Activated CD8-positive, alpha-beta memory T cell treated with anti-CD3 and anti-CD28 coated beads, Interleukin-2, amount 50 U/mL, for 48 hours (primary cell): ENCODE results near the gene EXOC4.

Experiments used
- DNase-seq: peaks from one replicate; pipeline ENCODE4 v3.0.0-alpha.2; 2020

The EXOC4 gene

DNA sequence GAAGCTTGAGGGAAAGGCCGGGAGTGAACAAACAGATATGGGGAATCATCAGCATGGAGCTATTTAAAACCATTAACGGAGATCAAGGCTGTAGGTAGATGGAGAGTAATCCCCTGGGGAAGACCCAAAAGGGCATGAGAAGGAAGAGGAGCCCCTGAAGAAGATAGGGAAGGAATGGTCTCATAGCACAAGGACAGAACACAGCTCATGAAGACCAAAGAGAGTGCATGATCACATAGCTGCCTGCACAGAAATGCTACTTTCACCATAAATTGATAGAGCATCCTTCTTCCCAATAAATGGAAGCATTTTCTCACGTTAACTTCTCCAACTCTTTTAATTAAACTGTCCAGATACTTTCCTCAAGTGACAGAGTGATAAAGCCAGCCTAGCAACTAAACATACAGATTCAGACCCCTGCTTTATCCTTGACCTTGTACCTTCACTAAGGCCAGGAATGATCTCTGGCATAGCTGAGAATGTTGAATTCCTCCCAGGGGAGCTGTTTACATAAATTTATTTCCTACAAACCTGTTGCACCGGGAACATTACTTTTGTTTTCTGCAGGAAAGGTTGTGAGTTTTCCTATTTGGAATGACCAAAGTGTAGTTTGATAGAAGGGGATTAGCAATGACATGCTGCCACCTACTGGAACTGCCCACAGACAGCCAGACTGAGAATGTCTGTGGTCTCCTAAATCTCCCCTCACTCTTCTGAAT, 763.5 kb downstream of the EXOC4 start:
- no peak for DNase-seq

DNA sequence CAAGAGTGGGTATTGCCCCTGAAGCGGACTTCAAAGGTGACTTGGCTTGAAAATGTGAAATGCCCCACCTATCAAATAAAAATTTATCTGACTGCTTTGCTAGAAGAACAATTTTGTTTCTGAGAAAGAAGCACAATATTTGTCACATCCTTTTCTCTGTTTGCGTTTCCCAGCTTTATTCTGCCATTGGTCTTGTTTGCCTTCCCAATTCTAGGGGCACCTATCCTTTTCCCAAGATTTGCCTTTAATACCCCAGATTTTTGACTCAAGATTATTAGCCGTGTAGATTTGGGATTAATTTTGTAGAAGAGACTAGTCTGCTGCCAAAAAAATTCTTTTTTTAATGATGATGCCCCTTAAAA, 764.0 kb downstream of the EXOC4 start:
- DNase-seq: no peak

DNA sequence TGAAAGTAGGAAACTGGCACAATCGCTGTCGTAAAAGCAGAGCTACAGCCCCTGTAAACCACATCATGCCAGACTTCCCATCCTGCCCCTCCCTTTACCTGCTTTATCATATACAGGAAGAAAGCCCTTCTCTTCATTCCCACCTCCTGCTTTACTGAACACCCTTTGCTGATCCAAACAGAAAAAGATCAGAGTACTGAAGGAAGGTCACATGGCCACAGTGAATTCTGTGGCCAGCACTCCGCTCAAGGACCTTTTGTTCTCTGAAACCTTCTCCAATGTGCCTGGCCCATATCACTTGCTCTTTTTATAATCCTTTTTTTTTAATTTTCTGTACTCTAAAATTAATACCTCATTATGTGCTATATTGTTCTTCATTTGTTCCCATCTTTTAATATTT, 765.4 kb downstream of the EXOC4 start:
- no peak for DNase-seq

DNA sequence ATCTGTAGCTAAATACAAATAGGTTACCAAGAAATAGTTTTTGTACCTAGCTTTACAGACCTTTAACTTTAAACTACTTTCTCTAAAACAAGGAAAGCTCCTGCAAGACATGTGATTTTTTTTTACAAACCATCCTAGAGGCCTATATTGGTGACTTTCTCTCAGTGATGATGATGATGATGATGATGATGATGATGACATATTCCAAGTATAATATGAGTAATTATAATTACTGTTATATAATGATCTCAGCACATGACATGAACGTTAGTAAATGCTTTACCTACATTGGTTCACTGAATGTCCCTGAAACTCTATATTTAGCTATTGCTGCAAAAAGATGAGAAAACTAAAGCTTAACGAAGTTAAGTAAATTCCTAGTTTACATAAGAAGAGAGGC, 766.4 kb downstream of the EXOC4 start:
- DNase-seq: no peak

DNA sequence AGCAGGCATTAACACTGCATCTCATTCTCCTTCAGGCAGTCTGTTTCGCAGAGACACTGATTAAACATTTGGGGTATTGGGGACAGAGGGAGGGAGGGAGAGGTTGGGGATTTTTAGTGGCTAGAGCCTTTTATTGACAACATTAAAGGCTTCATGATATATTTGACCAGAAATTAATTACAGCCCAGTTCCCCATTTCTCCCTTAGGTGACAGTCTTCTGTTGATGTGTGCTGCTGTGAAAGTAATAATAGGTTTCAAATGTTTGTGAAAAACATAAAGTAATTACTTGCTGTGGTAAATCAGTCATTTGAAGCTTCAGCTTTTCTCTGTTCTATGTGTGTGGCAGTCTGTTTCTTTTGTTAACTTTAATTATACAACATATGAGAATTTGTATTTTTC, 769.0 kb downstream of the EXOC4 start:
- DNase-seq: no peak

DNA sequence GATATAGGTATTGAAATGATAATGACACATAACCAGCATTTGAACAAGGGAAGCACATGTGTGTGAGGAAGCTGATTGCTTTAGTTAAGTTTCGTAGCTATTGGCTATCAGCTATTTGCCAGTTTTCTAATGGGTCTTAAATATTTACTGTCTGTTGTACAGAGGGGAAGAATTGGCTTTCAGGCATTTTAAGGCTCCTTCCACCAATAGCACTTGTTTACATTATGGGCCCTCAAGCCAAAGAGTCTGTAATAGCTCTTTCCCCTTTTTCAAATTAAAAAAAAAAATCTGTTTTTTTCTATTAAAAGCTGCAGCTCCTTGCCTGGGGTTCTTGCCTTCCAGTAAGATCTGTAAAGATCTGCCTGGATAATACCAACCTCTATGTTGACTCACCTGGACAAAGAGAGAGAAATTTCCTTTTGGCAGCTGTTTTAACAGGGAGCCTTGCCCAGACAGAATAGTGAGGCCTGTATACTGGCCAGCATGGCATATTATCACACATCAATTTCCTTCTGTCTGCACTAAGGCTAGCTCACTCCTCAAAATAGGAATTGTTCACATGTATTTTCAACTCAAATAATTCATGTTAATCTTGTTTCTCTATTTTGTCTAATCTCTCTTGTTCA, 769.5 kb downstream of the EXOC4 start:
- no peak for DNase-seq

DNA sequence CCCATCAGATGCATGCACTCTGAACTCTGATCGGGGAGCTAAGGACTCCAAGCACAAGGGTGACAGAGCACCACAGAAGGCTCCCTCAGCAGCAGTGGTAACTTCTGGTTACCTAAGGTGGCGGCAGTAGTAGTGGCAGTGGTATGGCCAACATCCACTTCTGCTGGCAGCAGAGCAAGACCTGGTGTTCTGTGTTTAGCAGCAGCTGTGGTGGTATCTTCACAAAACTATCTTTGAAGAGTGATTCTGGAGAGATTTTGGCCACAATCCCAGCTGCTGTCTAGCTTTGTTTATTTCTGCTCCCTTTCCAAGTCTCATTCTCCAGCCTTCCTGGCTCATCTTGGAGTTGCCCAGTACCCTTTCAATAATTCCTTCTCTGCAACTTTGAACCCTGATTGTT, 771.9 kb downstream of the EXOC4 start:
- DNase-seq: no peak

DNA sequence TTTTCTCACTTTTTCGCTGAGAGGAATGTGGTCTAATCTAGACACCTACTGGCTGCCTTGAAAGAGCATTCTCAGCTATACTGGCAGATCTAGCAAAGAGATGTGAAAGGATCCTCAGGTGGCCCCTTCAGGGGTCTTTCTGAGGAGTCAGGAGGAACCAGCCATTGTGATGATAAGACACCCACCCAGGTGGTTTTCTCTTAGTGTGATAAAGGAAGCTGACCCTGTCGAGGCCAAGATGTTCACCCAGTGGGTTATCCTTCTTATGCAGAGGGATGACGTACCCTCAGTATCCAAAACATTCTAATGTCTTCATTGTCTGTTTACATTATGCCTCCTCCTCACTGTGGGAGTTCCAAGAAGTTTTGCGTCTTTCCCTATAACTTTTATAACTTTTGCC, 776.0 kb downstream of the EXOC4 start:
- no peak for DNase-seq

DNA sequence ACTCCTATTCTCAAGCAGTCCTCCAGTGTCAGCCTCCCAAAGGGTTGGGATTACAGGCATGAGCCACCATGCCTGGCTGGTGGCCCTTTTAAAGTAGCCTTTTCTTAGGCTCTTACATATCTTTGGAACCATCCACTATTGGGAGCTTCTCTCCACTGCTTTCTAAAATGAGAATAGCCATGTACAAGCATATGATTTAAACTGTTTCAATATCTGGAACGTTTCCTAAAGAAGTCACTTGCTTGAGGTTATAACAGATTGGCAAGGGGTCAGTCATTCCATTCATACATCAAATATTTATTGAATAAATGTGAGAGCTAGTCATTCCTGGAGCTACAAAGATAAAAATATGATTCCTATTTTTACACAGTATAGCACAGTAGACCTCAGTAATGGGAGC, 776.9 kb downstream of the EXOC4 start:
- DNase-seq: no peak

DNA sequence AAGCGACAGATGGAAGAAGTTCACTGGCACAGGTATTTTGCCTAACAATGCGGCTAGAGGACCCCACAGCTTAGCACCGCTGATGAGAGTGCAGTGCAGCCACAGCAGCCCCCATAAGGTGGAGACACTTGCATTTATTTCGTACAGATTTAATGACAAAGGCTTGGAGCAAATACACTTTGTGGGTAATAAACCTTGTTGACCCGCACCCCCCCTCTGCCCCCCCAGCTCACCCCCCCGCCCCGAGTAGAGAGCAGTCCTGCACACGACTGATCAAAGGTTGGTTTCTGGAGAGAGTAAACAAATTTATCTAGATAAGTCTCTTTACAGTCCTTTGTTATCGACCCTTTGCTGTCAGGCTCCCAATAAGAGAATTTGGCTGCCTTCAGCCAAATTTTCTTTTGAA, 777.6 kb downstream of the EXOC4 start:
- DNase-seq: no peak

DNA sequence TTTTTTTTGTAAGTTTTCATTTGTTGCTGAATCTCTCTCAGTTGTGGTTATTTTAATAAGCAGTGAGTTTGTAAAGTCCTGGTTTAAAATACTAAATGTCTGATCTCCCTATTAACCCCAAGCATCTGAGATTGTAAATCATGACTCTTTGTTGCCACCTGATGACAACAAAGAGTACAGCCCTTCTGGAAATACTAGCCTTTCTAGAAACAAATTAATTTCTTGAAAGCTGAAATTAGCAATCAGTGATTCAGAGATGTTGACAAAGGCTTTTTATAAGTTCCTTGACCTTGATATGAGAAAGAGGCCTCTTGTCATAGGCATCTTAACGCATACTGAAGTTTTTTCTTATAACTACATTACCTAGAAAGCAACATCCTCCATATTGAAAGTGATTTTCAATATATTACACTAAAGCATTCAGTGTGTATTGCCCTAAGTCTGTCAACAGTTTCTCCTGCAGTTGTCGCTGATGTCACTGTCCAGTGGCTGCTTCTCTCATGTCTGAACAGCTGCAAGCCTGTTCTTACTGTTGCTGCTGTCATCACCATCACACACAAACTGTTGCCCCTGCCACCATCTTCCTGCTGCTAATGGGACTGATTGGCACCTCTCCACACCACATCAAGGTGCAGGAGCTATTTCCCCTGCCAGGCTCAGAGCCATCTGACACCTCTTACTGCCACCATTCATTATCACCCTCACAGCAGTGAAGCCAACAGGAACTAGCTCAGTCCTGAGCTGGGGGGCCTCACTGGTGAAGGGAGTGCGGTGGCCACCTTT, 779.1 kb downstream of the EXOC4 start:
- no peak for DNase-seq

DNA sequence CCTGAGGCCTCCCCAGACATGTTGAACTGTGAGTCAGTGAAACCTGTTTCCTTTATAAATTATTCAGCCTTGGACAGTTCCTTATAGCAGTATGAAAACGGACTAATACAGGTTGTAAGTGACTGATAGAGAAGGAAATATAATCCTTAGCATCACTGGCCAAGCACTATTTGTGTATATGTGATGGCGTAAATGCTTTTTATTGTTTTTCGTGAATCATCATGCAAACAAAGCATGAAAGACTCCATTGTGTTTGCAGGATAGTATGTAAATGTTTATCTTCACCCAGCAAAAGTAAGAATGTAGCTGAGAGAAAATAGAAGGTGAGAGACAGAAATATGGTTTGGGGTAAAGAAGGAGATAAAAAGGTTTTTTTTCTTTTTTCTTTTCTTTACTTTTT, 781.8 kb downstream of the EXOC4 start:
- no peak for DNase-seq

DNA sequence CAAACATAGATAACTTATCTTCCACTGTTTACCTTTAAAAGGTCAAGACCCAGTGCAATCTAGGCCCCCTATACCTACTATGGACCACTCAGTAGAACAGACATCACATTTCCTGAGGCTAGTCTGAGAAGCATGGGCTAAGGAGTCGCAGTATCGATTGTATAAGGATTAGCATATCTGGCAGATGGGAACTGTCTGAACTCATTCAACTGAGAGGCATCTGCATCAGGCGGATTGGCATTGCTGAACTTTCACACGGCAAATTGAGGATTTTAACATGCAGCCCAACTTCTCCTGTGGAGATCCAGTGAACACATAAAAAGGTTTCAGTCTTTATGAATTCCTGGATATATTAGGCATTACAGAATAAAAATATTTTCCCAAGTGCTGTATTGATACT, 785.1 kb downstream of the EXOC4 start:
- DNase-seq: no peak

DNA sequence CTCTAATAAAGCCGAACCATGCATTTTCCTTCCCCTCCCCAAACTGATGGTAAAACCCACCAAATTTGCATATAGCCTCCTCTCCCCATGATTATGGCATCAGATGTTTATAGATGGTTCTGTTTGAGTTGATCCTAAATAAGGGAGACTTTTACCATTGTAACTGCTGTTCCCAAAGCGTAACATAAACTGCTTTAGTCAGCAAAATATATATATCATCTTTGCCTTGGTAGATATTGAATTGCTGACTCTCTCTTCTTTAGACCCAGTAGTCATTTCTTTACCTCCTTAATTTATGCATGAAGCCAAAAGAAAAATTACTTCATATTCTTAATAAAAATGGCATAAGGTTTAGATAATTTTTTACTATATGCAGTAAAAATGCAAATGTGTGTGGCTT, 788.1 kb downstream of the EXOC4 start:
- DNase-seq: no peak

DNA sequence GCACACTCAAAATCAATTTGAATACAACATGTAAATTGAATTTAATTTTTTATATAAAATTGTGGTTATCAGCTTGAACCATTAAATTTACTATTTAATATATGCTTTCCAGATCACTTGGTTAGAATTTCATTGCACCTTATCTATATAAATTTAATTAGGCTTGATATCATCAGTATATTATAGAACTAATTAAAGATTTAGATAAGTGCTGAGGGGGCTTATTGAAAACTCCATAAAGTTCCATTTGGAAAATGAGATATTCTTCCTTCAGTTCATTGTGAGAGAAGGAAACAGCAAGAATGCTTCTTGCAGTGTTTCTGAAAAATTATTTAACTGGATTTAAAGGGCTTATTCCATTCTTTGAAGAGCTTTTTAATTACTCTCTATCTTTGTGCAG, 788.6 kb downstream of the EXOC4 start:
- no peak for DNase-seq

DNA sequence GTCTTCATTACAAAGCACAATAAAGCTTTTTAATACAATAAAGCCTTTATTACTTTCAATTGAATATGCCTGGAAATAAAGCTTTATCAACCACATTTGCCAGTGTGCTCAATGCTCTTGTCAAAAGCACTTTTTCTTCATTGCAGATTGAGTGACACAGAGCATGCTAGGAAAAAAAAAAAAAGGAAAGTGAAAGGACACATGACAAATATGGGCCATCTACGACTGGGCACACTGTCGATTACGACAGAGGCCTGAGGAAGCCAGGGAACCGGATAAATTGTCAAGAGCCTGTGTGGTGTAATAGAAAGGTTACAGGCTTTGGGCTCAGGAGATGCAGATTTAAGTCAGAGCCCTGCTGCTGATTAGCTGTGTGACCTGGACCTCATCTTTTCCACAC, 789.4 kb downstream of the EXOC4 start:
- DNase-seq: no peak

DNA sequence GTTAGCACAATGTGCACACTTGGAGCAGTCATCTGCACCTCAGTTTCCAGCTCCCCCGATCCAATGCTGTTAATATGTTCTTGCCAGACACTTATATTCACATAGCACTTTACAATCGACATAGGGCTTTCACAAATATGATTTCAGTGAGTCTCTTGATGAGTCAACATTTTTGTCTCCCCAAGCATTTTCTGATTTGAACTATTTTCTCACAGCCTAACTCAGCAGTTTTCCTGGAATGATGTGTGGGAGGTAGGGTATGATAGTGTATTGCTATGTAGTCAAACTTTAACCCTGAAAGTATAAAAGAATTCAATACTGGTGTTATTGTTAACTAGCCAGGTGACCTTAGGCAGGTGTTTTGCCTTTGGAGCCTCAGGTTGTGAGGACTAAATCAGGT, 791.8 kb downstream of the EXOC4 start:
- no peak for DNase-seq

DNA sequence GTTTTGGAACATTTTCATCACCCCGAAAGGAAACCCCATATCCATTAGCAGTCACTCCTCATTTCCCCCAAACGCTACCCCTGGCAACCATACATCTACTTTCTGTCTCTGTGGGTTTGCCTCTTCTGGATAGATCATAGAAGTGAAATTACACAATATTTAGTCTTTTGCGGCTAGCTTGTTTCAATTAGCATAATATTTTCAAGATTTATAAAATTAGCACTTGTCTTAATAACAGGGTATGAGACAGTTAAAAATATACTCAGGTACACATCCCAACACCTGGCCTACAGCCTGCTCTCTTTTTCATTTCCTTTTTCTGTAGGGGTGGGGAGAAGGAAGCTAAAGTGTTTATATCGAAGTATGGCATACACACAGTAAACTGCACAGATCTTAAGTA, 792.8 kb downstream of the EXOC4 start:
- no peak for DNase-seq

DNA sequence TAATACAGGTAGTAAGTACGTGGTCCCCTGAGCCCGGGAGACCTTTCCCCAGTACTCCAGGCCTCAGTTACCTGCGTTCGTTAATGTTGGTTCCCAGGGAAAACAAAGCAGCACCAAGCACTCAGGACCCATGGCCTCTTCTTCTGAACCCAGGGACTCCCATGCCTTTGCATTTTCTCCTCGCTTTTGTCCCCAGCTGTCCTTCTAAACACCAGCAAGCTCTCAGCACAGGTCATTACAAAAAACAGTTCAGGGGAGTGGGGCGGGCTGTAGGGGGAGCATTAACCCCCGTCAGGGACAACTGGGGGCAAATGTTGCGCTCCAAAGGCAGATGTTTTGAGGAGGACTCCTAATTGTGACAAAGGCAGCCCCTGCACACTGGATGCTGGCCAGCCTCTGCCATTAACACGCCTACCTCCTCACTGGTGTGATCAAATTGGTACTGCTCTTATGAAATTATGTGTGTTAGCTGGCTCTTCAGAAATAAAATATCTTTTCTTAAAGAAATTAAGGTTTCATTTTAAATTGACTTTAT, 793.8 kb downstream of the EXOC4 start:
- DNase-seq: no peak

DNA sequence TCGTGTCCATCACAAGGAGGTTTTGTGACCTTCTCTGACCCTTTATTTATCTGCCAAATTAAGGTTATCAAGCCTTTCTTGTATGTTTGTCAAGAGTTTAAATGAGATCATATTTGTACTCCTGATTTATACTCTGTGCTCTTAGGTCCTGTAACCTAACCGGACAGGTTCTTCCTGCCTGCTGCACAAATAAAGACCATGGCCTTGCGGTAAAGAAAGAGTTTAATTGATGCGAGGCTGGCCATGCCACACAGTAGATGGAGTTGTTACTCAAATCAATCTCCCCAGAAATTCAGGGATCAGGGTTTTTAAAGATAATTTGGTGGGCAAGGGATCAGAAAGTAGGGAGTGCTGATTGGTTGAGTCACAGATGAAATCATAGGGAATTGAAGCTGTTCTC, 794.8 kb downstream of the EXOC4 start:
- no peak for DNase-seq

DNA sequence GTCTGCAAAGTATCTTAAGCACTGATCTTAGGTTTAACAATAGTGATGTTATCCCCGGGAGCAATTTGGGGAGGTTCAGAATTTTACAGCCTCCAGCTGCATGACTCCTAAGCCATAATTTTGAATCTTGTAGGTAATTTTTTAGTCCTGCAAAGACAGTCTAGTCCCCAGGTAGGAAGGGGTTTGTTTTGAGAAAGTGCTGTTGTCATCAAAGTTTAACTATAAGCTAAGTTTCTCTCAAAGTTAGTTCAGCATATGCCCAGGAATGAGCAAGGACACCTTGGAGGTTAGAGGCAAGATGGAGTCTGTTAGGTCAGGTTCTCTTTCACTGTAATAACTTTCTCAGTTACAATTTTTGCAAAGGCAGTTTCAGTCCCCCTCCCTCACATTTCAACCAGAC, 795.3 kb downstream of the EXOC4 start:
- DNase-seq: no peak

DNA sequence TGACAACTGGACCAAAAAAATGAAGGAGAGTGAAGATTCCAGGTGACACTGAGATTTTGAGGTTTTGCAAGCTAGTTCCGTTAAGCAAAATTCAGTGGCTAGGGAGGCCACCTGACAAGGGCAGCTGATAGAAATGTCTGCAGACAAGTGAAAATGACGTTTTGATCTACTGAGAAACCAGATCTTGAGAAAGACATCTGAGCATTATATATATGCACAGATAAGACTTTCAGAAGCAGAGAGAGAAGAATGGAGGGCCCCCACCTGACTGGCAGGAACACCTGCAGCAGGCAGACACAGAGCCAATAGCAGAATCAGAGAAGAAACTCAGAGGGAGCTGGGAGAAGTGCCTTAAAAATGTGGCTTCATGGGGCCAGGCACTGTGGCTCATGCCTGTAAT, 798.1 kb downstream of the EXOC4 start:
- no peak for DNase-seq

DNA sequence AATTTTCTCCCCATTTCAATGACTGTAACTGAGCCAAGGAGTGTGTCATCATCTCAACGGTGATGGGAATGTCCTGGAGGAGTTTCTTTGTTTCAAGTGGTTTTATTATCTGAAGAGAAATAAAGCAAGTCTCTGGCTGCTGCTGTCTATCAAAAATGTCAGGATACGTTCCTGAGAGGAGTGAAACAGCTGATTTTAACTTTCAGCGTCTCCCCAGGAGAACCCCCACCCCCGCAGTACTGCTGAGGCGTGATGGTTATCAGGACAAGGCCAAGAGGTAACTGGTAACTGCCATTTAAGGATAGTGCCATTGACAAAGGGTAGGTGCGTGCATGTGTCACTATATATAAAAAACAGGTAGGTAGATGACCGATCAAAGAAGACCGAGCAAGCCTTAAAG, 803.9 kb downstream of the EXOC4 start:
- no peak for DNase-seq

DNA sequence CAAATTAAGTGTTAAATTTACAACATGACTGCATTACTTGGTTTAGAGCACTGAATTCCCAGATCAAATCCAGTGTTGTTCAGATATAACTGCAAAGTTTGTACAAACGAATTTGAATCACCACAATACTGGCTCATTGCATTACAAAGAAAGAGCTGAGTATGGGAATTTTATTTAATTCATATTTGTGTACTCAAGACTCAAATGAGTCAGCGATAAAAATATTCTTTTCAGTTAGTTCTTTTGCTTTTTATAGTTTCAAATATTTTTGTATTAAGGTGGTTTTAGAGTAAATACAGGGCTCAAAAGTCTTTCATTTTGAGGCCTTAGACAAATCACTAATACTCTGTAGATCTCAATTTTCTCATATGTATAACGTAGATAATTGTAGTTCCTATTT, 805.6 kb downstream of the EXOC4 start:
- DNase-seq: no peak
